ENCODE results near the gene TP53BP2. TPM values are rescaled to one million over a fixed set of nuclear protein-coding genes. Genes with fewer than 3 reads are reported as not detected.
"Not testable (repeated sequence)": the region's sequence is repeated elsewhere in the genome, so short reads cannot be mapped to it uniquely, and the experiment has no call there.

Gene TP53BP2
- total RNA-seq, 1 donor, result 32.7 TPM

DNA sequence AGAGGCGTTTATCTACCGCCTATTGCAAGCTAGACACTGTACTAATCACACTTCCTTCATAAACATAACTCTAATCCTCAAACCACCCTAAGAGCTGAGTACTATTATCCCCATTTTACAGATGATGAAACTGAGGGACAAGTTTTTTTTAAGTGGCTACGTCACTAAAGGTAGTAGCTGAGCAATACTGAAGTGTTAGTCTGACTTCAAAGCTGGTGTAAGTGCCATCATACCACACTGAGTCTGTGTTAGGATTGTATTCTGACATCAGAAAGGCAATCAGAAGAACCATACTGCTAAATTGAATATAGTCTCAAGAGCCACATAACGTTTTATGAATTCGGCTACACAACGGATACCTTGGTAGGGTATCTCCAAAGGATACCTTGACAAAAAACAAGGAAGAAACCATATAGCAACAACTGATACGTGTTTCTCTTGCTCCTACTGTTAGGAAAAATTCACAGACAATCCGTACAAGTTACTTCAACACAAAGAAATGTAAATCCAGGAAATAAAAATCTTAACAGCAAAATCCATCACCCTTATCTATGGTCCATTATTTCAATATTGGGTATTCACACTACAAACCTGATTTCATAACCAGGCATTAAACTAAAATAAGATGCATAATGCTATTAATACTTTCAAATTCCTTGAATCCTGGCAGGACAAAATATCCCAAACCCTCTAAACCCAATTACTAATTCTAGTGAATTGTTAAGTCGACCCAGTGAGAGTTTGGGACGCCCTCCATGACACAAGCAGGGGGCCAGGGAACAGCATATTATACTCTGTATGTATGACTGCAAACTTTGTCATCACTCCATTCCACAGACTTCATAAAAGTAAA, 1.6 kb downstream of the TP53BP2 start:
- TF ChIP-seq, protein P1, sequence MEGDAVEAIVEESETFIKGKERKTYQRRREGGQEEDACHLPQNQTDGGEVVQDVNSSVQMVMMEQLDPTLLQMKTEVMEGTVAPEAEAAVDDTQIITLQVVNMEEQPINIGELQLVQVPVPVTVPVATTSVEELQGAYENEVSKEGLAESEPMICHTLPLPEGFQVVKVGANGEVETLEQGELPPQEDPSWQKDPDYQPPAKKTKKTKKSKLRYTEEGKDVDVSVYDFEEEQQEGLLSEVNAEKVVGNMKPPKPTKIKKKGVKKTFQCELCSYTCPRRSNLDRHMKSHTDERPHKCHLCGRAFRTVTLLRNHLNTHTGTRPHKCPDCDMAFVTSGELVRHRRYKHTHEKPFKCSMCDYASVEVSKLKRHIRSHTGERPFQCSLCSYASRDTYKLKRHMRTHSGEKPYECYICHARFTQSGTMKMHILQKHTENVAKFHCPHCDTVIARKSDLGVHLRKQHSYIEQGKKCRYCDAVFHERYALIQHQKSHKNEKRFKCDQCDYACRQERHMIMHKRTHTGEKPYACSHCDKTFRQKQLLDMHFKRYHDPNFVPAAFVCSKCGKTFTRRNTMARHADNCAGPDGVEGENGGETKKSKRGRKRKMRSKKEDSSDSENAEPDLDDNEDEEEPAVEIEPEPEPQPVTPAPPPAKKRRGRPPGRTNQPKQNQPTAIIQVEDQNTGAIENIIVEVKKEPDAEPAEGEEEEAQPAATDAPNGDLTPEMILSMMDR (IDR thresholded peaks at IDR 0.05; ENCODE audit: insufficient read depth, low read length), result no peak
- peak overlapping the region; percentile 80 for H3K4me3 ChIP-seq (ENCODE audit: low read depth, low read length)
- peak; percentile 28 for DNase-seq (ENCODE audit: low read depth)

DNA sequence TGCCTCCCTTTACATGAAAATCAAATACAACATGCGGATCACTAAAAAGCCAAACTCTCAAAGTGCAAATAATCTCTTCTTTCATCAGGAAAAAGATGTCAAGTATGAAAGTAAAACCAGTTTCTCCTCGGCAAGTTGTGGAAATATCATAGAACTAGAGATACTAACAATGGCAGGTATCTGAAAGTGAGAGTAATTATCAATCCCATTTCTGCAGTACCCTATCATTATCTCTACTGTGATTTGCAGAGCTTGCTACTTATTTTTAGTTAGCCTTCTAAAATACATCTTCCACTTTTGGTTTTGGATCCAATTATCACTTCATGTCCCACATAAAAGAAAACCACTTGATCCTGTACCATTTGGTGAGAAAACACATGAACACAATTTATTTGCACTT, 3.0 kb downstream of the TP53BP2 start:
- no peak overlapping the region for H3K4me3 ChIP-seq (ENCODE audit: low read depth, low read length)
- TF ChIP-seq, protein P1 (IDR thresholded peaks at IDR 0.05; ENCODE audit: insufficient read depth, low read length), result no peak
- DNase-seq (ENCODE audit: low read depth), result no peak

DNA sequence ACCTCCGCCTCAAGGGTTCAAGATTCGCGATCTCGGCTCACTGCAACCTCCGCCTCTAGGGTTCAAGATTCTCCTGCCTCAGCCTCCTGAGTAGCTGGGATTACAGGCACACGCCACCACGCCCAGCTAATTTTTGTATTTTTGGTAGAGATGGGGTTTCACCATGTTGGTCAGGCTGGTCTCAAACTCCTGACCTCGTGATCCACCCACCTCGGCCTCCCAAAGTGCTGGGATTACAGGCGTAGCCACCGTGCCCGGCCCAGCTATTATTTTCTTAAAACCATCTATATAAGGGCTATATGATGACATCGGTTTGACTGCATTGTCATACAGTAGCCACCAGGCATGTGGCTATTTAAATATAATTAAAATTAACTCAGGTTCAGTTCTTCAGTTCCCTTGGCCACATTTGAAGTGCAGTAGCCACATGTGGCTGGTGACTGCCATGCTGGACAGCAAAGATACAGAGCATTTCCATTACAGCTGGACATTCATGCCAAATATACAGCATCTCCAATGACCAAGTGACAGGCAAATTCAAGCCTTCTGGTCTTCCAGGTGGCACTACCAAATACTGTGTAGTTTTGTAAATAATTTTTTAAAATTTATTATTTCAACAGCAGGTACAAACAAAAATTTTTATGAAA, 3.6 kb downstream of the TP53BP2 start:
- H3K4me3 ChIP-seq (ENCODE audit: low read depth, low read length); DNase-seq (ENCODE audit: low read depth): not testable (repeated sequence)

DNA sequence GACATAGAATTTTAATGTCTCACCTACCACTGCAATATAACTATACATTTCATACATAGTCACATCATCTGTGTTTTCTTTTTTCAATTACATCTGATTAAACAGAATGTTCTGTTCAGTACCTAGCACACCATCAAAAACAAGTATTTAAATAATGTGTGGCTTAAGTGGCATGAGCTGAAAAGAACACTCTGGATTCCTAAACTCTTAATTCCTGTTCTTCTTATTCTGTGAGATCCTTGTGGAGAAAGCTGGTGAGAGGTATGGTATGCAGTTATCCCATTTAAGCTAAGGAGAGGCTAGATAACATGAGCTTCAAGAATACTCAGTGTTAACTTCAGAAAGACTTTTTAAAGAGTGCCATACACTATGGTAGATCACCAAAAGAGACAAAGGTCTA, 5.5 kb downstream of the TP53BP2 start:
- no peak for DNase-seq (ENCODE audit: low read depth)
- no peak overlapping the region for H3K4me3 ChIP-seq (ENCODE audit: low read depth, low read length)
- TF ChIP-seq, protein P1 (IDR thresholded peaks at IDR 0.05; ENCODE audit: insufficient read depth, low read length), result no peak

DNA sequence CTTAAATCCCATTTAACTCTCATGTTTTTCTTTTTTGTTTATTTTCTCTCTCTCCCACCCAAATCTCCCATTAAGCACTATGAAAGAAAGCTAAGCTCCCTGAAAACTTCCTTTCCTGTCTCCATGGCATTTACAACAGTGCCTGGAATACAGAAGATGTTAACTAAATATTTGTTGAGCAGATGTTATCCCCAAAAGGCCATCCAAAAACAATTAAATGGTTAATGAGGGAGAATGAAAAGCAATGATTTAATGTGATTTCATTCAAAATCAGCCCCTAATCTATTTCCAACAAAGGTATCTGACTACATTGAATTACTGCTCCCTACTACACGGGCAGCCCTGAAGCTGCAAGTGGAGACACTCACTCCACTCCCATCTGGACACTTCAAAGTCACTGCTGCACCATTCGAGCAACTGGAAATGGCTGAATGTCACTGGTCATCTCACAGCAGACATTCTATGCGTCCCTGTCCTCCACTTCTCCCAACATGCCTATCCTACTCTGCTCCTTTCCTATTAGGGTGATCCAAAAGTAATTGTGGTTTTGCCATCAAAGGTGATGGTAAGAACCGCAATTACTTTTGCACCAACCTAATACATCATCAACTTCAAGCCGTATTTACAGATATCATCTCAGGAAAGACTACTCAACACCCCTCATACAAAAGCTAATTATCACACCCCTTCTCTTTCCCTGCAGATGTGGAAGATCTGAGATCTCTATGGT, 7.5 kb downstream of the TP53BP2 start:
- H3K4me3 ChIP-seq (ENCODE audit: low read depth, low read length), result no peak overlapping the region
- DNase-seq (ENCODE audit: low read depth), result no peak
- TF ChIP-seq, protein P1 (IDR thresholded peaks at IDR 0.05; ENCODE audit: insufficient read depth, low read length), result no peak

DNA sequence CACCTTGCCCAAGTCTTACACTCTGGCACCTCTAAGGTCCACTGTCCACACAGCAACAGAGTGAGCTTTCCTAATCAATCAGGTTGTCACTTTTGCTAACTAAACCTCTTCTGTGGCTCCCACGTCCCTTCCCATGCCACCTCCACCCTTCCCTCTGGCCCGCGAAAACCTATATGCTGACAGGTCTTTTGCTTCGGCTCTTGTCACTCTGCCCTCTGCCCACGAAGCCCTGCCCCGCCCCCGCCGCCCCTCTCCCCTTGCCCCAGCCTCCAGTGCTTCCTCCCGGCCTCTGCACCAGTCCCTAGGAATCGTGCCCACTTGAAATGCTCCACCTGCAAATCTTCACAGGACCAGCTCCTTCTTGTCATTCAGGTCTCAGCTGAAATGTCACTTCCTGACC, 8.1 kb downstream of the TP53BP2 start:
- no peak overlapping the region for H3K4me3 ChIP-seq (ENCODE audit: low read depth, low read length)
- no peak for DNase-seq (ENCODE audit: low read depth)
- TF ChIP-seq, protein P1 (IDR thresholded peaks at IDR 0.05; ENCODE audit: insufficient read depth, low read length), result no peak

DNA sequence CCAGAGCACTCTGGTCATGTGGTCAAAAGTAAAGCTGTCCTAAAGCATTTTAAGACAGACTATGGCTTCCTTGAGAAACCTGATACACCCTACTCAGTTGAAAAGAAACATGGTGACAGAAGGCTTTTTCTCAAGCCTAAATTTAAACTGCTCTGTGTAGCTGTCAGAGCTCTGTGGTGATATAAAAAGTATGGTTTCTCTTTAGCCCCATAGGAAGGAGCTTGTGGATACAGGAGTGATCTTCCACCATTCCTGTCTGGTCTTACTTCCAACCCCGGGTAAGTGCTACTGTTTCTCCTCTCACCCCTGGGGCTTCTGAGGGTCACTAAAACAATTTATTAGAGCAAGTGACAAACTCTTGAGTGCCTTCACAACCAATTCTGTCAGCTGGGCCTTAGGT, 8.5 kb downstream of the TP53BP2 start:
- H3K4me3 ChIP-seq (ENCODE audit: low read depth, low read length), result no peak overlapping the region
- peak; percentile 32 for DNase-seq (ENCODE audit: low read depth)
- TF ChIP-seq, protein P1 (IDR thresholded peaks at IDR 0.05; ENCODE audit: insufficient read depth, low read length), result no peak
